Stimulated activated CD8-positive, alpha-beta memory T cell treated with anti-CD3 and anti-CD28 coated beads, Interleukin-4, amount 100 ng/mL, for 4 hours (primary cell): ENCODE data around the gene NUDT1.

Experiments used
- DNase-seq, 2 donors: peaks; one replicate each; pipeline ENCODE4 v3.0.0-alpha.2; 2020; ENCODE audit warnings: low read depth in 2 of 2, low spot score in 1 of 2

The NUDT1 gene

DNA sequence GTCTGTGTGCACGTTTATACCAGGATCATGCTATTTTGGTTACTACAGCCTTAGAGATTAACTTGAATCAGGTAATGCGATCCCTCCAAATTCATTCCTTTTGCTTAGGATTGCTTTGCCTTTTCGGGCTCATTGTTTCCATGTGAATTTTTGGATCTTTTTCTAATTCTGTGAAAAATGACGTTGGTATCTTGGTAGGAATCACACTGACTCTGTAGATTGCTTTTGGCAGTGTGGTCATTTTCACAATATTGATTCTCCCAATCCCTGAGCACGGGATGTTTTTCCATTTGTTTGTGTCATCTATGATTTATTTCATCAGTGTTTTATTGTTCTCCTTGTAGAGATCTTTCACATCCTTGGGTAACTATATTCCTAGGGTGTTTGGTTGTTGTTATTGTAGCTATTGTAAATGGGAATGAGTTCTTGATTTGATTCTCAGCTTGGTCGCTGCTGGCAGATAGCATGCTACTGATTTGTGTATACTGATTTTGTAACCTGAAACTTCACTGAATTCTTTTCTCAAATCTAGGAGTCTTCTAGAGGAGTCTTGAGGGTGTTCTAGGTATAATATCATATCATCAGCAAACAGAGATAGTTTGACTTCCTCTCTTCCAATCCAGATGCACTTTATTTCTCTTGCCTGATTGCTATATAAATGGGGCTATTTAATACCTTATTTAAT is 54.1 kb downstream of the NUDT1 start:
- no peak for DNase-seq

DNA sequence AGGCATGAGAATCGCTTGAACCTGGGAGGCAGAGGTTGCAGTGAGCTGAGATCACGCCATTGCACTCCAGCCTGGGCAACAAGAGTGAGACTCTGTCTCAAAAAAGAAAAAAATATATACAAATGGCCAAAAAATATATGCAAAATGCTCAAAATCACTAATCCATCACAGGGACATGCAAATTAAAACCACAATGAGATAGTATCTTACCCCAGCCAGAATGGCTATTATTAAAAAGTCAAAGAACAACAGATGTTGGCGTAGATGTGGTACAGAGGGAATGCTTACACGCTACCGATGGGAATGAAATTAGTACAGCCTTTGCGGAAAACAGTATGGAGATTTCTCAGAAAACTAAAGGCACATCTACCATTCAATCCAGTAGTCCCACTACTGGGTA is 54.8 kb downstream of the NUDT1 start:
- no peak for DNase-seq

DNA sequence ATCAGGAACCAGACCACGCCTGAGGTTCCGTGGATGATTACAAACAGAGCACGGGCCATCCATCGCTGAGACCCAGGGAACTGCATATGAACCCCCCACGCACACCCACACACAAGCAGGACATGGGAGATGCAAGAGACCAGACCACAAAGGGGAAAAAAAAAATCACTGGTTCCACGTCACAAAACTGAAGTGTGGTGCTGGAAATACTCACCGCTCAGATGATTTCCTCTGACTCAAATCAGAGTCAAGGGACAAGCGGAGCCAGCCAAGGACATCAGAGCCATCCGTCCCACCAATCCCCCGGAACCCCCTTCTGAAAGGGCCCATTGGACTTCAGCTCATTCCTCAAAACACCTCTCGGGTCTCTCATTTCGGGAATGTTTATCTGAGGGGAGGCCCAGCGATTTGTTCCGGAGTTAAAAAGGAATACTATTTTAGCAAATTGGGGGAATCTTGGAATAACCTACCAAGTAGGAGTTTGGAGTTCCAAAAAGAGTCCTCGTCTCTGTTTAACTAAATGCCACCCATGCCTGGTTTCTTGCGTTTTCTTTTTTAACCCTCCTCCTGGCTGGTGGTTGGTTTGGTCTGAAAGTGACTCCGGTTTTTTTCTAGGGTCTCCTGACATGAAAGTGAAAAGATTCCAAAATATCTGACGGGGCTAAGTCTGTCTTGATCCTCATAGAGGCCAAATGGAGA is 57.3 kb downstream of the NUDT1 start:
- DNase-seq: peak in 1 of 2 donors; percentile 25

GRCh38 chr7:2299870-2300512 is 58.0 kb downstream of the NUDT1 start:
- DNase-seq: no peak
